Stimulated activated CD4-positive, alpha-beta T cell treated with anti-CD3 and anti-CD28 coated beads, Interleukin-2, amount 100 ng/mL, for 48 hours (primary cell): ENCODE measurements around the gene CFAP69.

Experiments
- DNase-seq, 2 donors: peaks; one replicate each; pipeline ENCODE4 v3.0.0-alpha.2; 2020

The CFAP69 gene, protein sequence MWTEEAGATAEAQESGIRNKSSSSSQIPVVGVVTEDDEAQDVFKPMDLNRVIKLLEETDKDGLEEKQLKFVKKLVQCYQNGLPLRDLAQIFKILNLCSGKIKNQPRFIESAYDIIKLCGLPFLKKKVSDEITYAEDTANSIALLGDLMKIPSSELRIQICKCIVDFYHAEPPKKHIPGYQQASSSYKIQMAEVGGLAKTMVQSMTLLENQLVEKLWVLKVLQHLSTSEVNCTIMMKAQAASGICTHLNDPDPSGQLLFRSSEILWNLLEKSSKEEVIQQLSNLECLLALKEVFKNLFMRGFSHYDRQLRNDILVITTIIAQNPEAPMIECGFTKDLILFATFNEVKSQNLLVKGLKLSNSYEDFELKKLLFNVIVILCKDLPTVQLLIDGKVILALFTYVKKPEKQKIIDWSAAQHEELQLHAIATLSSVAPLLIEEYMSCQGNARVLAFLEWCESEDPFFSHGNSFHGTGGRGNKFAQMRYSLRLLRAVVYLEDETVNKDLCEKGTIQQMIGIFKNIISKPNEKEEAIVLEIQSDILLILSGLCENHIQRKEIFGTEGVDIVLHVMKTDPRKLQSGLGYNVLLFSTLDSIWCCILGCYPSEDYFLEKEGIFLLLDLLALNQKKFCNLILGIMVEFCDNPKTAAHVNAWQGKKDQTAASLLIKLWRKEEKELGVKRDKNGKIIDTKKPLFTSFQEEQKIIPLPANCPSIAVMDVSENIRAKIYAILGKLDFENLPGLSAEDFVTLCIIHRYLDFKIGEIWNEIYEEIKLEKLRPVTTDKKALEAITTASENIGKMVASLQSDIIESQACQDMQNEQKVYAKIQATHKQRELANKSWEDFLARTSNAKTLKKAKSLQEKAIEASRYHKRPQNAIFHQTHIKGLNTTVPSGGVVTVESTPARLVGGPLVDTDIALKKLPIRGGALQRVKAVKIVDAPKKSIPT

DNA sequence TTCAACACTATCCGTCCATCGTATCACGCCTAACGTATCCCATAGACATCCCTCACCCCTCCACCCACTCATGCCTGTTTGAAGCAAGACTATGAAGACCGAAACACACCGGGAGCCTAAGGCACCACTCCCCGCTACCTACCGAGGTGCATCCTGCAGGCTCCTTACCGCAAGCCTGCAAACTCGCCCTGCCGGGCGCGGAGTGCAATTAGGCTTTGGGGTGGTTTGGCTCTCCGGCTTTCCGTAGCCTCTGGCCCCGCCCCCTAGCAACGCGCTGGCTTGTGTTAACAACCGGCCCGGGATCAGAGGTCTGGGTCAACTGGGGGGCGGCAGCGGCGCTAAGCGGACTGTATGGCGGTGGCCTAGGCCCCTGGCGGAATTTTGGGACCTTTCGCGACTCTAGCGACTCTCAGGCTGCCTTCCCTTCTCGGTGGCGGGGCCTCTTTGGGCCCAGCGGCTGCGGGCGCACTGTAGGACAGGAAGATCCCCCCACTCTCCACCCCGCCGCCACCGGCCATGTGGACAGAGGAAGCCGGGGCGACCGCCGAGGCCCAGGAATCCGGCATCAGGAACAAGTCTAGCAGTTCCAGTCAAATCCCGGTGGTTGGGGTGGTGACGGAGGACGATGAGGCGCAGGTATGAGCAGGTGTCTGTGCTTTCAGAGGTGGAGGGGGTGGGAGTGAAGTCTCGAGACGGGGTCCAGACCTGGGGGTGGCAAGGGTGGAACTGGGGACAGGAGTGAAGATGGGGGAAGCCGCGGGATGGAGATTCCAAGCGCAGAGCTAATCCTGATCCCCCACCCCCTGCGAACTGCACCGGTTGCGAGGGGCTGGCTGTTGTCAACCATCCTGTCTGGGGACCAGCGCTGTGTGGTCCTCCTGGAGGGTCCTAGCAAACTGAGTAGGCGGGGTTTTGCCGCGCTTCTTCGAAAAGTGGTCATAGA is at the start of gene CFAP69:
Gene CFAP69 (plus strand): TSS at position 266 of the 943 bp plus-strand sequence. CDS start 251 bp downstream, at position 517.
- peak; percentile 84 to 87 for DNase-seq

DNA sequence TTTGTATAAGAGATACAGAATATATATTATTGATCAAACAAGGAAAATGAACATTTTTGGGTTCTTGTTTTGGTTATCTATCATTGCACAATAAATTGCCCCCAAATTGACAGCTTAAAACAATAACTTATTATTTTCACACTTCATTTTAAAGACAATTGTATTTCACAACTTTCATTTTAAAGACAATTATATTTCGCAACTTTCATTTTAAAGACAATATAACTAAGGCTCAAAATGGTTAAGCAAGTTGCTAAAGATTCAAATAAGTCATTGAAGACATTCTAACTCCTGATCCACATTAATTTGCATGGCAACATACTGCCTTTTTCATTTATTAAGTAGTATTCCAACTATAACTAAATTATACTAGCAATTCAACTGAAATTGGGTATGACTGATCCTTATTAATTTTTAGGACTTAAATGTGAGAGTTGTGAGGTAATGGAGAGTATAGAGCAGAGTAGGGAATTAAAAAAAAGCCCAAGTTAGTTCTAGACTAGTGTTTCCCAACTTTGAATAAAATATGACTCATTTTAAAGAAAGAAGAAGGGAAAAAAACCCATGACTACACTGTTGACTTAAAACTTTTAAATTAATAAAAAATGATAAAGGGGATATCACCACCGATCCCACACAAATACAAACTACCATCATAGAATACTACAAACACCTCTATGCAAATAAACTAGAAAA is 43.3 kb upstream of the CFAP69 start:
- no peak for DNase-seq

DNA sequence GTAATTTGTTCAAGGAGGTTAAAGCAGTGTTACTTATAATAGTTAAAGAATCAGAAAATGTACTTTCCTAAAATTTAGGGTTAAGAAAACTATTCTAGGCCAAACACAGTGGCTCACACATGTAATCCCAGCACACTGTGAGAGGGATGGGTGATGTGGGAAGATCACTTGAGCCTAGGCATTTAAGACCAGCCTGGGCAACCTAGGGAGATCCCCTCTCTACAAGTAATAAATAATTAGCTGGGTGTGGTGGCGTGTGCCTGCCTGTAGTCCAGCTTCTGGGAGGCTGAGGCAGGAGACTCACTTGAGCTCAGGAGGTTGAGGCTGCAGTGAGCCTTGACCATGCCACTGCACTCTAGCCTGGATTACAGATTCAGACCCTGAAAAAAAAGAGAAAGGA is 37.0 kb upstream of the CFAP69 start:
- DNase-seq, result no peak

DNA sequence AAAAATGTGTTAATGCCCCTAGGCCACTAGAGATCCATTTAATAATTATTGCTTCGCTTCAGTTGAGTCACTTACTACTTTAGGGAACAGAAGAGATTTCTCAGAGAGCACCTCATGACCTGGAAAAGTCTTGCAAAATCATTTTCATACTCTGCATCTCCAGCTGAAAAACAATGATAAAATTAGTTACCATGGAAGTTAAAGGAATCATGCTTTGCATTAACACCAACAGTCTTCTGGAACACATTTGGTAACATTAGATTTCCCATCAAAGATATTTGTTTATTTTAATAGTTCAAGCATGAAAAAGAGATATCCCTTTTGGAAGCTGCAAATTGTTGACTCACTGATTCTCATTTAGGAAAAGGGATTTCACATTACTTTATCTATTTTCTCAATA is 35.2 kb upstream of the CFAP69 start:
- DNase-seq, result no peak

DNA sequence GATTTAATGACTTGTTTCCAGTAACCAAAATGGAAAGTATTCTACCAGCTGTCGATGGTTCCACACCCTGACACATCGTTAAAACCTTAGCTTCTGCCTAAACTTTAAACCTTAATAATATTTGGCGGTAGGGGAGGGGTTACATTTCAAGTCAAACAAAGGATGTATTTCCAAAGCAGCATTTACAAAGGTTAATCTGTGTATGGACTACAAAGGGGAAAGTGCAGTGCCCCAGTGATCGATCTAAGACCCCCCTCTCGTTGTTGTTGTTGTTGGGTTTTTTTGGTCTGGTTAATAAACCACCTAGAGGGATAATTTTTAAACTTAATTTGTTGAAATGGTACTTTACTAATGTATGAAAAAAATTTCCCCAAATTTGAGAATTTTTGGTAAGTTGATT is 34.5 kb upstream of the CFAP69 start:
- no peak for DNase-seq

DNA sequence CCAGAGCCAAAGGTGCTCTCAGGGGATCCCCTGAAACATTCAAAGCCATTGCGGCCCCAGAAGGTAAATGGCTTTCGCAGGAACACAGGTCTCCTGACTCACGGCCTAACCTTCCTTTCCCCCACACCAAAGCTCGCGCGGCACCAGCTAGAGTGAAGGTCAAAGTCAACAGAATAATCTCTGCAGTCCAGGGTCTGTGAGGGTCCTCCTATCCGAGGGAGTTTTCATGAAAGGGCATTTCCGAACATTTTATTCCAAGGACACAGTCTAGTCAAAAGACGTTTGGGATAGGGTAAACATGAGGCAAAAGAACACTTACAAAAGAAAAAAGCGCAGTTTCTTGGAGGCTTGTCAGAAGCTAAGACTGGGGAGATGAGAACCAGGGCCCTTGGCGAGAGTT is 34.0 kb upstream of the CFAP69 start:
- DNase-seq, result no peak

DNA sequence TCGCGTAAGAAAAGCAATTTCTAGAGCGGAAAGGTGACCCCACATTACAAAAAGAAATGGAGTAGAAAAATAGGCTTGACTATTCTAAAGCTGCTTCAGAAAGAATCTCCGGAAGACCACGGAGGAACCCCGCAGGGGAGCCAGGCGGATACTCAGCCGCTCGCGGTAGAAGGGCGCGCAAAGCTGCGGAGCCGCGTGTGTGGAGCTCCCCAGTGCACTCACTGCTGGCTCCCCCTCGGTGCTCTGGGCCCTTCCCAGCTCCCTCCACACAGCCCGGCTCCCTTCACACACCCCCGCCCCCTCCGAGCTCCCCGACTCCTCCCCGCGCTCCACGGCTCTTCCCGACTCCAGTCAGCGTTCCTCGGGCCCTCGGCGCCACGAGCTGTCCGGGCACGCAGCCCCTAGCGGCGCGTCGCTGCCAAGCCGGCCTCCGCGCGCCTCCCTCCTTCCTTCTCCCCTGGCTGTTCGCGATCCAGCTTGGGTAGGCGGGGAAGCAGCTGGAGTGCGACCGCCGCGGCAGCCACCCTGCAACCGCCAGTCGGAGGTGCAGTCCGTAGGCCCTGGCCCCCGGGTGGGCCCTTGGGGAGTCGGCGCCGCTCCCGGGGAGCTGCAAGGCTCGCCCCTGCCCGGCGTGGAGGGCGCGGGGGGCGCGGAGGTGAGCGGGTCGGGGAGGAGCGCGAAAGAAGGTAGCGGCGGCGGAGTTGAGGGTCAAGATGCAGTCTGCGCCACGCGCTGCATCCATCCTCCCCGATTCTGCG is 33.4 kb upstream of the CFAP69 start, which contains the start of gene STEAP2:
Gene STEAP2 (plus strand): TSS at position 350 of the 758 bp plus-strand sequence. CDS start 13,343 bp downstream, outside the sequence.
- peak; percentile 31 to 42 for DNase-seq

DNA sequence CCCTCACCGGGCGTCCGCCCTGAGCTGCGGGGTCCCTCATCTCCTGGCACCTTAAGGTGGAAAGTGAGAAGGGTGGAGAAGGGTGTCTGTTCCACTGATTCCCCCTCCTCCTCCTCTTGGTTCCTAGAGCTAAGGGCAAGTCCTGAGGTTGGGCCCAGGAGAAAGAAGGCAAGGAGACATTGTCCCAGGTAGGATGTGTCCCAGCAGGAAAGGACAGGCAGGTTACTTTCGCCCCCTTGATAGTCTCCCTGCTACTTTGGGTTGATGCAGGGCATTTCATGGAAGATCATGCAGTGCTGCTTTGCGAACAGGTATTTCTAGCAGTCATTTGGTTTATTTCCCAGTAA is 32.9 kb upstream of the CFAP69 start:
- no peak for DNase-seq

DNA sequence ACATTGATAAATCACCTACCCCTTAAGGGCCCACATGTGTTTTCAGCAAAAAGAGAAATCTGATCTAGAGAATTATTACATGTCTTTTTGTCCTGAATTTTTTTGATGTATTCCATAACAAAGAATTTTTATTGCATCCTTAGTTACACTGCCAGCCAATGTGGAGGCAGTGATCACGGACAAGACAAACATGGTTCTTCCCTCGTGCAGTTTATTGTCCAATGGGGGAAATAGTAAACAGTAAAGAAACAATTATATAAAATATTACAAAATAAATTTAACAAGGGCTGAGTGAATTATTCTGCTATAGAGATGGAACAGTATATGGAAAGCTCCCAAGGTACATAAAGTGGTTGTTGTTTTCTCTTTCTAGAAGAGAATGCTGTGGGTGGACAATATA is 31.5 kb upstream of the CFAP69 start:
- DNase-seq, result no peak

DNA sequence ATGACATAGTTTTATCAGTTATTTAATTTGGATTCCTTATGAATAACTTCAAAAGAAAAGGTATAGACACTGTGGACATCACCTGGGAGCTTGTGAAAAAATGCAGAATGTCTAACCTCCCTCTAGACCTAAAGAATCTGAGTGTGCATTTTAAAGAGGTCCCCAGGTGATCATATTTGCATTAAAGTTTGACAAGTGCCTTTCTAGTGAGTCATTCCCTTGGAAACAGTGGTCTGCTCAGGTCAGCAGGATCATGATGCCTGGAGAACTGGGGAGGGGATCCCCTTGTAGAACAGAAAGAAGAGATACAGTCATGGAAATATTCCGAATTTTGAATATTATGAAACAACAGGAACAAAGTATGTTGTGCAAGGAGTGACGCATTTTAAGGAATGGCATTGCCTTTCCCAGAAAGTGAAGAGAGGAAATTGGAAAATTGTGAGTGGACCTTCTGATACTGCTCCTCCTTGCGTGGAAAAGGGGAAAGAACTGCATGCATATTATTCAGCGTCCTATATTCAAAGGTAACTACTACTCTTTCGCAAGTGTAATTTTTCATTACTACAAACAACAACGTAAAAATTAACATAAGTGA is 28.8 kb upstream of the CFAP69 start:
- DNase-seq, result no peak

DNA sequence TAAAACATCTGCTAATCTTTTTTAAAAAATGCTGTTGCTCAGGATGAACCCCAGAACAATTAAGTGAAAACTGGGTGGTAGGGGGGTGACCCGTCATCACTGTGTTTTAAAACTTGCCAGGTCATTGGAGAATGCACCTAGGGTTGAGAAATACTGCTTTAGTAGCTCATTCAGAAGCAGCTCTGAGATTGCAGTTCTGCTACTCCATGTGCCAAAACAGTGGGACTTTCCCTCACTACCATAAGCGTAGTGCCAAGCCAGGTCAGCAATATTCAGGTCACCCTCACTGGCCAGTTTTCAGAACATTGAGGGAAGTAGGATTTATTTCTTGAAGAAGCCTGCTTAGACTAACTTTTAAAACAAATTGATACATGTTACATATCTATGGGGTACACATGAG is 28.2 kb upstream of the CFAP69 start:
- no peak for DNase-seq

DNA sequence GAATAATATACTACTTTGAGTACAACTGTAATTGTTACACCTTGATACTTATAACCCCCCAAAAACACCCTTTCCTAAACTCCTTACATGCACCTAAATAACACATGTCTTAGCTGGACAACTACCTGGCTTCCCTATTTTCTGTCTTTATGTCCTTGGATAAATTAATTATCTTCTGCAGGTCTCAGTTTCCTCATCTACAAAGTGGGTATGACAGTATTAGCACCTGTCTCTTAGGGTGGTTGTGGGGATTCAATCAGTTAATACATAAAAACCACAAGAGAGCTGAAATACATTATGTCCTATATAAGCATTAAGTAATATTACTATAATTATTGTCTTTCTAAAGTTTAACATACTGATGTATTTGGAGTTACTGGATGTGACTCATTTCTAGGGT is 22.6 kb upstream of the CFAP69 start:
- no peak for DNase-seq

DNA sequence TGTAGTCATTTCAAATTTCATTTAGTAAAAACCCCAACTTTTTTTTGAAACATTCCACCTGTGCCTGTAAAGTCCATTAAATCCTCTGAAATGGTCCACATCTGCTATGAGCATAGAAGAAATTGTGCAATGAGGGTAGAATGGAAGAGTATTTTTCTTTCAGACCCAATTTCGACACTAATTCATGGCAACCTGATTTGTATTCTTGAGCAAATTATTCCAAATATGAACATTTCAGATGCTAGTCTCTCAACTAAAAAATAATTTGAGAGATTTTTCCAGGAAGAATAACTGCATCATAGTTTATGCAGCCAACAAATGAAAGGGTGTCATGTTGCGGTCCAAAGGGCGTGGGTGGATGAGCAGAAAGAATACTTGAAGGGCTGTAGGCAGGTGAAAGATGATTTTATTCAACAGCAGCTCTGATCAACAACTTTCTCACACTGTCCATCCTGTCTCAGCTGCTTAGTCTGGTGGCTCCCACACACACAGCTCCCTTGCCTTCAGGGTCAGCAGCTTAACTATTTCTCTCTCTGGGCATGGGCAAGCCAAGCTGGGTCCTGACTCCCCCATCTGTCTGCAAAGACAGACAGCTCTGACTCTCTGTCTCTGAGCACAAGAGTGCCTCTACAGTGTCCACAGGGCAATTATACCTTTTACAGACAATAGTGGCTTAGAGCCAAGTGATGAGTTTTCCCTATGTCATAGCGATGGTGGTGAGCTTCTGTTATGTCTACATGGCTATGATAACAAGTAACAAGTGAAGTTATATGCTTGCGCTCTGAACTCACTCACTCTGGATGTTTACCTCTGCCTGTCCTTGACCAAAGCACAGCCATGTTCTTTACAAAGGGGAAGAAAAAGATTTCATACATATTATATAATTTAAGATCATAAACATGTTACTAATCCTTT is 21.9 kb upstream of the CFAP69 start:
- no peak for DNase-seq

DNA sequence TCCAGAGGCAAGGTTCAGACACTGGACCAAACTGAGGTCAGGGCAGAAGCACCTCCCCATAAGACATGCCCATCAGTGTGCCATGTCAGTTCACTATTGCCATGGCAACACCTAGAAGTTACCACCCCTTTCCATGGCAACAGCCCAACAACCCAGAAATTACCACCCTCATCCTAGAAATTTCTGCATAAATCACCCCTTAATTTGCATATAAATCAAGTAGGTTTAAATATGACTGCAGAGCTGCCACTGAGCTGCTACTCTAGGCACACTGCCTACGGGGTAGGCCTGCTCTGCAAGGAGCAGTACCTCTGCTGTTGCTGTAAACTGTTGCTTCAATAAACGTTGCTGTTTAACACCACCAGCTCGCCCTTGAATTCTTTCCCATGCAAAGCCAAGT is 20.8 kb upstream of the CFAP69 start:
- no peak for DNase-seq

DNA sequence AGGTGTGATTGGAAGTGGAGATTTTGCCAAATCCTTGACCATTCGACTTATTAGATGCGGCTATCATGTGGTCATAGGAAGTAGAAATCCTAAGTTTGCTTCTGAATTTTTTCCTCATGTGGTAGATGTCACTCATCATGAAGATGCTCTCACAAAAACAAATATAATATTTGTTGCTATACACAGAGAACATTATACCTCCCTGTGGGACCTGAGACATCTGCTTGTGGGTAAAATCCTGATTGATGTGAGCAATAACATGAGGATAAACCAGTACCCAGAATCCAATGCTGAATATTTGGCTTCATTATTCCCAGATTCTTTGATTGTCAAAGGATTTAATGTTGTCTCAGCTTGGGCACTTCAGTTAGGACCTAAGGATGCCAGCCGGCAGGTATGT is 19.8 kb upstream of the CFAP69 start:
- DNase-seq, result no peak

DNA sequence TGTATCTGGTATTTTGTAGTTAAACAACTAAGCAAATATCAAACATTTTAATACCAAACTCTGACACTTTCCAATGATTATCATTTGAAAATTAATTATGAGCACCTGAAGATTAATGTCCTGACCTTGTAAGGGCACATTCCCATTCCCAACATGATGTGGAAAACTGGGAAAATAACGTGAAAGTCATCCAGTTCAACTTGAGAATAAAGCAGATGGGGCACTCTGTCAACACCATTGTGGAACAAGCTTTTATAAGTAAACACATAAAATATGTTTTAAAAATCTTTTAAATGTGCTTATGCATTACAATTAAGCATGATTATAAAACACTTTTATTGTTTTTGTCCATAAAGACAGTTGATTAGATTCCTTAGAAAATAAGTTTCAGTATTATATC is 19.4 kb upstream of the CFAP69 start:
- no peak for DNase-seq

DNA sequence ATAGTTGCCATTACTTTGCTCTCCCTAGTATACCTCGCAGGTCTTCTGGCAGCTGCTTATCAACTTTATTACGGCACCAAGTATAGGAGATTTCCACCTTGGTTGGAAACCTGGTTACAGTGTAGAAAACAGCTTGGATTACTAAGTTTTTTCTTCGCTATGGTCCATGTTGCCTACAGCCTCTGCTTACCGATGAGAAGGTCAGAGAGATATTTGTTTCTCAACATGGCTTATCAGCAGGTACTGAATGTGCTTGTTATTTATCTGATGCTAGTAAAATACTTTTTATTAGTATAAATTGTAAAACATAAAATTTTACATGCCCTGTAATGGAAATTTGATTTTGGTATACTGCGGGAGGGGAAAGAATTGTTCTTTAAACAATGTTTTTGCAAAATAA is 17.7 kb upstream of the CFAP69 start:
- DNase-seq, result no peak

DNA sequence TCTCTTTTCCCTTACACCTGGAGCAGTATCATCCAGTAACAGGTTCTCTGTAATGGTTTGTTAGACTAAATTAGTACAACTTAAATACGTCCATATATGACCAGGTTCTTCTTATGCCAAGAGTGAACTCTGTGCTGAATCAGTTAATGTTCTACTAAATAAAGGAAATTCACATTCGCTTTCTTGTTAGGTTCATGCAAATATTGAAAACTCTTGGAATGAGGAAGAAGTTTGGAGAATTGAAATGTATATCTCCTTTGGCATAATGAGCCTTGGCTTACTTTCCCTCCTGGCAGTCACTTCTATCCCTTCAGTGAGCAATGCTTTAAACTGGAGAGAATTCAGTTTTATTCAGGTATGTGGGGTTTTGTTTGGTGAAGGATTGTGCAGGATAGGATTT is 15.3 kb upstream of the CFAP69 start:
- no peak for DNase-seq

DNA sequence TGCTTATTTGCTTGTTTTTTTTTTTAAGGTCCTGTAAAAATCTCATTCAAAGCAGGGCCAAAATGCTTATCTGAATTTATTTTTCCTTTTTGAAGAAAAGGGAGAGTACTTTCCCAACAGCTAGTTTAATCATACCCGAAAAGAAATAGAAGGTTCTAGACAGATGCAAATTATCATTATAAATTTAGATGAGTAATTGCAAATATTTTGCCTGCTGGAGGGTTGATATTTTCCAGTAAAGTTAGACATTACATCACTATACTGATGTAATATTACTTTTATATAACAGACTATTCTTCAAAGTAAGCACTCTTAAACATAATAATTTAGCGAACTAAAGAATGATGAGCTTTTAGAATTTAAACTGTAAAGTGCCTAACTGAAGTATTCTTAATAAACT is 14.1 kb upstream of the CFAP69 start:
- no peak for DNase-seq

DNA sequence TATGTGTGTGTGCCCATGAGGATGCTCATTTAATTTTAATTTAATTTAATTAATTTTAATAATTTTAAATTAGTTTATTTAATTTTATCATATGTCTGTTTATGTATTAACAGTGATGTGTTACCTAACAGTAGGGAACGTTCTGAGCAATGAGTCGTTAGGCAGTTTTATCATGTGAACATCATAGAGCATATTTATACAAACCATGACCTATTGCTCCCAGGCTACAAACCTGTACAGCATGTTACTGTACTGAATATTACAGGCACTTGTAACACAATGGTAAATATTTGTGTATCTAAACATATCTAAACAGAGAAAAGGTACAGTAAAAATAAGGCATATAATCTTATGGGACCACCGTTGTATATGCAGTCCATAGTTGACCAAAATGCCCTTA is 13.7 kb upstream of the CFAP69 start:
- no peak for DNase-seq
